ENCODE measurements around the gene UVRAG. TPM values are rescaled to one million over a fixed set of nuclear protein-coding genes. Genes with fewer than 3 reads are reported as not detected.

The UVRAG gene
- total and polyA plus RNA-seq, 8 donors = 4.7 to 55.5 (median 20.5) TPM

- WGBS, 5 donors = 62 to 100% (median 67%) methylated on average over 2 to 4 of the region's 4 CpGs
- Histone ChIP-seq H3K36me3 (no peaks in the 10 kb centered on the region), H3K27ac (no peak overlapping the region), H3K9me3 (no peaks in the 10 kb centered on the region), H3K4me1 (no peaks in the 10 kb centered on the region), H3K4me3 (no peak overlapping the region), H3K27me3 (no peaks in the 10 kb centered on the region)
- DNase-seq = no peak
- TF ChIP-seq CTCF (IDR thresholded peaks at IDR 0.05) = no peak
- TF ChIP-seq POLR2AphosphoS5 (IDR thresholded peaks at IDR 0.05) = no peak
- no peak for TF ChIP-seq EP300 (IDR thresholded peaks at IDR 0.05)
- no peak for TF ChIP-seq POLR2A (IDR thresholded peaks at IDR 0.05)
- intact Hi-C loops (cut with DNase I; ENCODE audit: low total_unique reads) = no loop called here
These were observed 355.5 kb downstream of the UVRAG start for GRCh38 chr11:76170468-76170867.

GRCh38 chr11:76172583-76172982 lies 357.6 kb downstream of the UVRAG start:
- TF ChIP-seq POLR2AphosphoS5 (IDR thresholded peaks at IDR 0.05) (no peak), CTCF (IDR thresholded peaks at IDR 0.05) (no peak), POLR2A (IDR thresholded peaks at IDR 0.05) (no peak), EP300 (IDR thresholded peaks at IDR 0.05) (no peak)
- no peak for DNase-seq
- Histone ChIP-seq H3K9me3 (no peaks in the 10 kb centered on the region), H3K4me1 (no peaks in the 10 kb centered on the region), H3K36me3 (no peaks in the 10 kb centered on the region), H3K27ac (no peak overlapping the region), H3K4me3 (no peak overlapping the region), H3K27me3 (no peaks in the 10 kb centered on the region)
- WGBS, 5 donors = 70 to 77% (median 75%) methylated on average over 9 to 13 of the region's 13 CpGs
- intact Hi-C loops (cut with DNase I; ENCODE audit: low total_unique reads) = no loop called here

- Histone ChIP-seq H3K27me3 (no peaks in the 10 kb centered on the region), H3K4me1 (no peaks in the 10 kb centered on the region), H3K36me3 (no peaks in the 10 kb centered on the region), H3K9me3 (no peaks in the 10 kb centered on the region), H3K4me3 (no peak overlapping the region), H3K27ac (no peak overlapping the region)
- intact Hi-C loops (cut with DNase I; ENCODE audit: low total_unique reads) = no loop called here
- no peak for DNase-seq
- TF ChIP-seq POLR2AphosphoS5 (IDR thresholded peaks at IDR 0.05) (no peak), POLR2A (IDR thresholded peaks at IDR 0.05) (no peak), CTCF (IDR thresholded peaks at IDR 0.05) (no peak), EP300 (IDR thresholded peaks at IDR 0.05) (no peak)
- WGBS, 5 donors = 80 to 89% (median 86%) methylated on average over 8 of the region's 8 CpGs
These were observed 358.7 kb downstream of the UVRAG start for GRCh38 chr11:76173663-76174062.

DNA sequence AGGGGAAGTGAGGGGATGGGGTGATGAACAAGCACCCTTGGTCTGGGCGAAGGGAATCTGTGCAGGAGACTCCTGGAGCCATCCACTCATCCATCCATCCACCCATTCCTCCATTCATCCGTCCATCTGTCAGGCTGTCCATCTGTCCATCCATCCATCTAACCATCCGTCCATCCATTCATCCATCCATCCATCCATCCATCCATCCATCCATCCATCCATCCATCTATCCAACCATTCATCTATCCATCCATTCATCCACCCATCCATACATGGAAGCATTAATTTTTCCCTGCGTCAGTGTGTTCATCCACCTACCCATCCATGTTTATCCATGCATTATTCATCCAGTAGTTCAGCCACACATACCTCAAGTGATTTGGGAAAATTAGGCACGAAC lies 359.3 kb downstream of the UVRAG start:
- no peaks in the 10 kb centered on the region for H3K9me3 ChIP-seq
- H3K4me3 ChIP-seq = no peak overlapping the region
- TF ChIP-seq POLR2A (IDR thresholded peaks at IDR 0.05) (no peak), CTCF (IDR thresholded peaks at IDR 0.05) (no peak)
- 78 to 92% (median 89%) methylated on average over 5 of the region's 5 CpGs for WGBS, 5 donors
- DNase-seq = no peak
- no peaks in the 10 kb centered on the region for H3K27me3 ChIP-seq
- no peaks in the 10 kb centered on the region for H3K36me3 ChIP-seq
- intact Hi-C loops (cut with DNase I; ENCODE audit: low total_unique reads) = no loop called here
- H3K27ac ChIP-seq = no peak overlapping the region
- H3K4me1 ChIP-seq = no peaks in the 10 kb centered on the region

All from stomach (tissue), 9 donors.